Neutrophil (primary cell): Measurements from ENCODE around the gene PDE3B.

ENCODE experiments used
- H3K27ac ChIP-seq: fragments of 200-600 bp; sonication (generic); 2 replicates; pipeline ENCODE4 v1.5.1; 2016; ENCODE audit warnings: mild to moderate bottlenecking, moderate library complexity
- H3K27me3 ChIP-seq: fragments of 200-600 bp; sonication (generic); 2 replicates; pipeline ENCODE4 v1.6.0; 2016; ENCODE audit warnings: mild to moderate bottlenecking
- H3K36me3 ChIP-seq: fragments of 200-600 bp; sonication (generic); 2 replicates; pipeline ENCODE4 v1.5.1; 2017
- H3K4me1 ChIP-seq, 2 experiments: fragments of 200-600 bp in 1 of 2; sonication (generic) in 1 of 2; 1 replicate in 1 of 2; 2 replicates in 1 of 2; pipeline versions ENCODE4 v1.5.1 to v1.6.1; 2013 to 2016; ENCODE audit warnings: low read depth in 1 of 2, low read length in 1 of 2, mild to moderate bottlenecking in 1 of 2, moderate library complexity in 1 of 2; ENCODE audit not compliant: control insufficient read depth in 1 of 2, insufficient read depth in 1 of 2
- H3K4me3 ChIP-seq, 2 experiments: fragments of 200-600 bp in 1 of 2; sonication (generic) in 1 of 2; 1 replicate in 1 of 2; 2 replicates in 1 of 2; pipeline ENCODE4 v1.5.1; 2013 to 2016; ENCODE audit warnings: low read depth in 1 of 2, low read length in 1 of 2, mild to moderate bottlenecking in 1 of 2, moderate library complexity in 1 of 2
- H3K9me3 ChIP-seq: fragments of 200-600 bp; sonication (generic); 2 replicates; pipeline ENCODE4 v1.5.1; 2016
- CTCF ChIP-seq: fragments of 200-600 bp; sonication (generic); IDR thresholded peaks from 2 replicates; pipeline ENCODE4 v1.5.1; 2016; ENCODE audit warnings: antibody characterized with exemption

The PDE3B gene

DNA sequence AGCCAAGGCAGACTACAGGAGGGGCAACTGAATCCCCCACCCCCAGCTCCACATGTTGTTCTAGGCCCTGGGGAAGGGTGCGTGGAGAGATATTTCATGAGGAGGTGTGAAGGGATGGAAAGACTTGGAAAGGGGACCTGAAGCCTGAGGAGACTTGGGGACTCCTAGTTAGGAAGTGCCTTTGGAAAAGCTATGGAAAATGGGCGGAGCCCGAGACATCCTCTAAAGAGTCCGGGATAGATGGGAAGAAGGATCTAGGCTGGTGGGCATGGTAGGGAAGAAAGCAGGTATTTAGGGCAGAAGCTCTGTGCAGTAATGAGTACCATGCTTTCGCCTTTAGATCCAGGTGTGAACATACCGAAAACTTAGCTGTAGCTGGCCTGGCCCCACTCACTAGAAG lies 263.4 kb downstream of the PDE3B start:
- H3K4me3 ChIP-seq = no peak overlapping the region
- H3K4me1 ChIP-seq = peaks cover 17 to 22% of the 10 kb centered on the region in 2 experiments
- H3K27ac ChIP-seq = no peak overlapping the region
- H3K9me3 ChIP-seq = no peaks in the 10 kb centered on the region
- H3K36me3 ChIP-seq = no peaks in the 10 kb centered on the region
- no peak for TF ChIP-seq CTCF
- peaks cover 44% of the 10 kb centered on the region for H3K27me3 ChIP-seq

DNA sequence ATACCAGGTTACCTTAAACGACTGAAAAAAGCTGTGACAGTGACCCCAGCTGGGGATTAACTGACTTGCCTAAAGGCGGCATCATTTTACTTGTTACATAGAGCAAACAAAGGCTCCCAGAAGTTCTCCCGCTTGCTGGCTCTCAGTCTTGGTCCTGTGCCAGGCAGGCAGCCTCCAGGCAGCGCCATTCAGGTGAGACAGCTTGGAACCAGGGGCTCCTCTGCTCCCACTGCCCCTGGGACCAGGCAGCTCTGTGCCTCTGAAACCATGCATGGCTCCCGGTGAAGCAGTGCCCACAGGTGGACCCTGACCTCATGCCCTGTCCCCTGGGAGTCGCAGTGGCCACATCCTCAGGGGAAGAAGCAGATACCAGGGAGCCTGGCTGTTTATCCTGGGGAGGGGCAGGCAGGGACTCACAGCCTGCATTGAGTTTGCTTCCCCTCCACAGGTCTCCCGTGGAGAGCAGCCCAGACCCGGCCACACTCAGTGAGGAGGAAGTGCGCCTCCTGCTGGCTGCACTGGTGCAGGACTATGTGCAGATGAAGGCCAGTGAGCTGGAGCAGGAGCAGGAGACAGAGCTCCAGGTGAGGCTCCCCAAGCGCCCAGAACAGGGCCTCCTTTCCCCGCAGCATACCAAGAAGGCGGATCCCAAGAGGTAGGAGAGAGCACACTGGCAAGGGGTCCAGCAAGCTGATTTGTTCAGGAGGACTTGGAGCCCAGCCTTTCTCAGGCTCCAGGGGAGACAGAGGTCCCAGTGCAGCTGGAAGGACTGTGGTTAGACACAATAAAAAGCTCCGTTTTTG lies 264.0 kb downstream of the PDE3B start:
- Histone ChIP-seq H3K36me3 (no peaks in the 10 kb centered on the region), H3K27ac (no peak overlapping the region), H3K4me1 (peaks cover 17 to 22% of the 10 kb centered on the region in 2 experiments), H3K4me3 (no peak overlapping the region), H3K27me3 (peaks cover 50% of the 10 kb centered on the region), H3K9me3 (no peaks in the 10 kb centered on the region)
- peak; percentile 85 for TF ChIP-seq CTCF

- TF ChIP-seq CTCF = no peak
- H3K27ac ChIP-seq = no peak overlapping the region
- no peaks in the 10 kb centered on the region for H3K9me3 ChIP-seq
- H3K4me1 ChIP-seq = peaks cover 17 to 22% of the 10 kb centered on the region in 2 experiments
- peaks cover 57% of the 10 kb centered on the region for H3K27me3 ChIP-seq
- no peak overlapping the region for H3K4me3 ChIP-seq
- no peaks in the 10 kb centered on the region for H3K36me3 ChIP-seq
These were observed 264.7 kb downstream of the PDE3B start for GRCh38 chr11:14908214-14908880.

DNA sequence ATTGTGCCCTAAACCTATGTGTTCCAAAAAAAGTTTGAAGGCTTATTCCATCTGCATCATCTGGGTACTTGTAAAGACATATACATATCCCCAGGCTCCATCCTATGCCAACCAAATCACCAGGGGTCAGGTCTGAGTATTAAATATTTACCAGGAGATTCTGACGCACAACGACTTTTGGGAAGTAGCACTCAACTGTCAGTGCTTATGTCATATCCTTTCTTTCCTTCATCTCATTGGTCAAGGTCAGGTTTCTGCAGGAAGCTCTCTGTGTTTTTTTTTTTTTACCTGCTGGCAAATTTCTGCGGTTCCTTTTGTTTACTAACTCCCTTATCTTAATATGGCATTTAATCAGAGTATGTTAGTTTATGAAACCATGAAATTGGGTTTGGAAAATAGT lies 270.9 kb downstream of the PDE3B start:
- Histone ChIP-seq H3K4me1 (no peaks in the 10 kb centered on the region), H3K27me3 (peaks cover 88% of the 10 kb centered on the region), H3K9me3 (no peaks in the 10 kb centered on the region), H3K27ac (no peak overlapping the region), H3K36me3 (no peaks in the 10 kb centered on the region), H3K4me3 (no peak overlapping the region)
- TF ChIP-seq CTCF = no peak

DNA sequence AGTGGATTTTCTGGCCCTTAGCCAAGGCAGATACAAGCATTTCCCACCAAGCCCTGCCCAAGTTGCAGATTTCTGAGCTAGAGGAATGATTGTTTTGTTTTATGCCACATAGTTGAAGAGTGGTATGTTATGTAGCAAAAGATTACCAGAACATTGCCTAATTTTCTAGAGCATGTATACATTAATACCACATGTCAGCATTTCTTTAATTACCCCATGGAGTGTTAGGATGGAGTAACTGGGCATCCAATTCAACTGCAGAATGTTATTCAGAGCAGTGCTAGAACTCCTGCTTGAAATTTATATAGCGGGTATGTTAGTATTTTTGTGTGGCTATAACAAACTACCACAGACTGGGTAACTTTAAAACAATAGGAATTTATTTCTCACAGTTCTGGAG lies 272.8 kb downstream of the PDE3B start:
- Histone ChIP-seq H3K27ac (no peak overlapping the region), H3K9me3 (no peaks in the 10 kb centered on the region), H3K27me3 (peaks cover 89% of the 10 kb centered on the region), H3K4me1 (no peaks in the 10 kb centered on the region), H3K36me3 (no peaks in the 10 kb centered on the region), H3K4me3 (no peak overlapping the region)
- no peak for TF ChIP-seq CTCF
